ENCODE data around the gene GGT6. TPM values are rescaled to one million over a fixed set of nuclear protein-coding genes. Genes with fewer than 3 reads are reported as not detected.

Gene GGT6
- total and polyA plus RNA-seq, 2 of the 13 experiments (the other 11 are each of a cell fraction or from before 2014, with no cell fraction given) = 0.16 to 0.80 TPM

- H4K20me1 ChIP-seq (ENCODE audit: insufficient read depth, low read length) = no peaks in the 10 kb centered on the region
- intact Hi-C loops (cut with micrococcal nuclease; ENCODE audit: unreplicated experiment) (no loop called here), in situ Hi-C loops (cut with HindIII; ENCODE audit: extremely low pct_ligation_motif_present, low pct_unique_long_range_greater_than_20kb) (loop anchor here (10.0 kb wide), 1 partner anchor 338 kb away; the partner anchor contains the start of gene C17orf107)
- FAIRE-seq (no peak), ATAC-seq (no peak), DNase-seq (ENCODE audit: low spot score) (no peak)
- peaks cover 16% of the 10 kb centered on the region for H3K79me2 ChIP-seq (ENCODE audit: insufficient read depth, low read length)
- H2AFZ ChIP-seq (ENCODE audit: low read length) = peak overlapping the region; percentile 46
- CTCF ChIA-PET (ENCODE audit: low intra/inter-chr PET ratio, low total read pairs) = no interaction called here
- no TSS peak for BruUV-seq (replicated peaks)
- no peak overlapping the region for H3K9ac ChIP-seq (ENCODE audit: insufficient read depth, low read depth, low read length)
- H3K4me1 ChIP-seq (ENCODE audit: insufficient read depth, low read length) = peaks cover 58% of the 10 kb centered on the region
- no peaks in the 10 kb centered on the region for H3K27me3 ChIP-seq (ENCODE audit: control insufficient read depth in 1 of 2, insufficient read depth in 2 of 2, low read length in 2 of 2)
- H3K4me2 ChIP-seq (ENCODE audit: low read depth, low read length) = peak overlapping the region; percentile 99
- 53% methylated on average over 4 of the region's 4 CpGs for whole genome bisulfite sequencing (ENCODE audit: low lambda C conversion rate)
- no peaks in the 10 kb centered on the region for H3K9me3 ChIP-seq (ENCODE audit: low read length)
- peaks cover 6 to 16% of the 10 kb centered on the region in 2 experiments; a peak in 3 of 5 replicates for H3K36me3 ChIP-seq (replicated peaks in 1 of 2; ENCODE audit: control insufficient read depth in 1 of 2, insufficient read depth in 2 of 2, low read length in 2 of 2)
- no peak overlapping the region for H3K27ac ChIP-seq (ENCODE audit: extremely low read length, insufficient read depth, low read length)
- H3K4me3 ChIP-seq (replicated peaks in 1 of 3; ENCODE audit: insufficient read depth in 1 of 3, low read depth in 2 of 3, low read length in 3 of 3) = no peak overlapping the region
- POLR2A ChIA-PET = interaction anchor here (0.7 to 3.2 kb wide), 3 partner anchors 10 to 576 kb away, joined by 3 to 21 read pairs (median 3); no protein-coding TSS in a partner anchor
- TF ChIP-seq ZNF550 (CRISPR knock-in tag; IDR thresholded peaks at IDR 0.05; ENCODE audit: borderline replicate concordance) (no peak), ZNF703 (CRISPR knock-in tag; IDR thresholded peaks at IDR 0.05; ENCODE audit: borderline replicate concordance) (no peak), ZBTB39 (CRISPR knock-in tag; IDR thresholded peaks at IDR 0.05) (no peak), ZUFSP (CRISPR knock-in tag; IDR thresholded peaks at IDR 0.05; ENCODE audit: borderline replicate concordance) (no peak), ZNF101 (CRISPR knock-in tag; IDR thresholded peaks at IDR 0.05; ENCODE audit: borderline replicate concordance, low read depth) (no peak), NPAS2 (CRISPR knock-in tag; IDR thresholded peaks at IDR 0.05; ENCODE audit: borderline replicate concordance) (no peak), ZBTB46 (CRISPR knock-in tag; IDR thresholded peaks at IDR 0.05; ENCODE audit: borderline replicate concordance) (no peak), ZNF614 (CRISPR knock-in tag; IDR thresholded peaks at IDR 0.05; ENCODE audit: borderline replicate concordance) (no peak), MYC (CRISPR knock-in tag; IDR thresholded peaks at IDR 0.05; ENCODE audit: borderline replicate concordance) (no peak), ZNF674 (CRISPR knock-in tag; IDR thresholded peaks at IDR 0.05; ENCODE audit: low read depth) (no peak), NKX3-1 (CRISPR knock-in tag; IDR thresholded peaks at IDR 0.05) (no peak), ZNF740 (CRISPR knock-in tag; IDR thresholded peaks at IDR 0.05) (no peak), RARG (CRISPR knock-in tag; IDR thresholded peaks at IDR 0.05; ENCODE audit: low read depth) (no peak), ZNF547 (CRISPR knock-in tag; IDR thresholded peaks at IDR 0.05) (no peak), HOMEZ (CRISPR knock-in tag; IDR thresholded peaks at IDR 0.05; ENCODE audit: low read depth) (no peak), HNRNPK (IDR thresholded peaks at IDR 0.05; ENCODE audit: low read depth, low read length, poor library complexity, severe bottlenecking) (no peak), ZNF576 (CRISPR knock-in tag; IDR thresholded peaks at IDR 0.05) (no peak)
Measured at GRCh38 chr17:4556996-4557395, 3.4 kb downstream of the GGT6 start.
